ENCODE data around the gene NRF1.

Gene NRF1

GRCh38 chr7:129771201-129771927 is 159.8 kb downstream of the NRF1 start:
- DNase-seq (ENCODE audit: low read depth): peak; percentile 83

DNA sequence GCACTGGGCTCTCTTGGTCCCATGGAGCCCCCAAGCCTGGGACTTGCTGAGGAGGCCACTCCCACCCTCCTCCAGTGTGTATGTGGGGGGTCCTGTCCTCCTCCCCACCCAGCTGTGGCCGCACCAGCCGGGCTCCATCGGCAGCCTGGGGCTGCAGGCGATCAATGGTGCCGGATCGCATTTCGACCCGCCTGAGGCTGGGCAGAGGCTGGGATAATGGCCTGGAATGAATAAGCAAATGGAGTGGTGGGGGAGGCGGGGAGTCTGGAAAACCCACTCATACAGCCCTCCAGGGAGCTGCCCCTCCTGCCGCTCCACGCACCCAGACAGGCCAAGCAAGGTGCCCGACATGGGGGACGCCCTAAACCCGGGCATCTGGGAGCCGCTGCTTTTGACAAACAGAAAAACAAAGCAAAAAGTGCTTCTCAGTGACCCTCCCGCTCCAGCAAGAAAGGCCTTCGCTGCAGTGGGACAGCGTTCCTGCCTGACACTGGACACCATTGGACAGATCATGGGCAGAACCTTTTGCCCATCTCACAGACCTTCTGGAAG is 160.5 kb downstream of the NRF1 start:
- DNase-seq (ENCODE audit: low read depth): no peak

DNA sequence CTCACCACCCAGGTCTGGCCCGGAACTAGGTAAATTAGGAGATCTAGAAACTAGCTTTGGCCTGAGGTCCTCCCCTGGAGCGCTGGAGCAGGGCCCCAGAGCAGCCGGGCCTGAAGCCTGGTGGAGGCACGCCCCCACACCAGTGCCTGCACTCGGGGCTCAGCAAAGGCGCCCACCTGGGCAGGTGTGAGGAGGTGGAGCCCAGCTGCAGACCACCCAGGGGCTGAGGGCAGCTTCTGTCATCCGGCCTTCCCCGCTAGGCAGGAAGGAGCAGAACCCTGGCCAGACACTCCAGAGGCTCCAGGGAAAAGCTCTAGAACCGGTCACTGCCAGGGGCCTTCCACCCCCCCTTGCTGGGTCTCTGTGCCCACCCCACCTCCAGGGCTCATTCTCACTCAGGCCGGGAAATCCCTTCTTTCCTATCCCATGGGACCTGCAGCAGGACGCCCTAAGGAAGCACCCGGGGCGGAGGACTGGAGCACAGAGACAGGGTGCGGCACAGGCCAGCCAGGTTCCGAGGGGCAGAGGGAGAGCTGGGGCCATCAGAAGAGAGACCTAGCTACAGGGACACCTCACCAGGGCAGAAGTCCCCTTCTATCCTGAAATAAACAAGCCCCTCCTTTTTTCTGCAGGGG is 161.2 kb downstream of the NRF1 start:
- no peak for DNase-seq (ENCODE audit: low read depth)

DNA sequence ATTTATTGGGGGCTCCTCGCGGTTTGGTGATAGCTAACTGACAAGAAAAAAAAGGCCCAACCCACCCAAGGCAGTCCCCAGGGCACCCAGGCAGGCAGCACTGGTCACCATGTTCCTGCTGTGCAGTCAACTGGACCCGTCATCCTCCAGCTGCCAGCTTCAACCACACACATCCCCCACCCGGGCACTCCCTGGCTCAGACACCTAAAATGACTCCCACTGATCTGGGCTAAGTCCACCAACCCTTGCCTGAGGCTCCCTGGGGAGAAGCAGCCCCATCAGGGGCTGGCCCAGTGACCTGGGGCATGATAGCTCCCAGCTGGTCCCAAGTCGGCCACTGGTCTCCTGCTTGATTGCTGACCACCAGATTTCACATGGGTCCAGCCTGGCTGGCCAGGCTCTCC is 161.8 kb downstream of the NRF1 start:
- DNase-seq (ENCODE audit: low read depth): no peak

- DNase-seq (ENCODE audit: low read depth): no peak
These were observed 162.4 kb downstream of the NRF1 start for GRCh38 chr7:129773871-129774270.

GRCh38 chr7:129774359-129774758 is 162.8 kb downstream of the NRF1 start:
- DNase-seq (ENCODE audit: low read depth): no peak

DNA sequence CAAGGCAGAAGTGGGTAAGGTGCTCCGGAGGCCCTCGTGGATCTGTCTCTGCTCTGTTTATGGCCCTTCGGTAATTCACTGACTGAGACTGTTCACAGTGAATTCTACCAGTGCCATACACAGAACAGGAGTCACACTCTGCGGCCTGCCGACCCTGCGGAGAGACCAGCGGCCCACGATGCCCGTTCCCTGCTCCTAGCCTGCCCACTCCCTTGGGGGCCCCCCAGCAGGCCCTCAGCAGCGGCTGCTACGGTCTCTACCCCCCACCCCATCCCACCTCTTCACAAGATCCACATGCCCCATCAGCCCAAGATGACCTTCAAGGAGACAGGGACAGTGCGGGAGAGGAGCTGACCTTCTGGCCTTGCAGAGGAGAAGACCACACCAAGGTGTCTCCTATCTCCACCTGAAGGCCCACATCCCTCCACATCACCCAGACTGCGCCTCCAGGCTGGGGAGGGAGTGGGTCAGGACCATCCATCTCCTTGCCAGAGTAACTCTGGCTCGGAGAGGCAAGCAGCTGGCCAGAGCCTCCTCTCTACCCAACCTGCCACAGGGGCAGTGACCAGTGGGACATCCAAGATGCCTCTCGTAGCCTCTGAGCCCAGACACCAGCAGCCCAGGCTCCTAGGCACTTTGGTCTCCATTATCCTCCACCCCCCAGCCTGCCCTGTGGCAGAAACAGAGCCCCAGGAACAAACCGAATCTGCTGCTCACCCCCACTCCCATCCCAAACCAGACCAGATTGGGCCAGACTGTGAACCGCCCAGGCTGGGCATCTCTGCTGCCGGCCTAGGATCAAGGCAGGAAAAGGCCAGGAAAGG is 163.6 kb downstream of the NRF1 start:
- no peak for DNase-seq (ENCODE audit: low read depth)

DNA sequence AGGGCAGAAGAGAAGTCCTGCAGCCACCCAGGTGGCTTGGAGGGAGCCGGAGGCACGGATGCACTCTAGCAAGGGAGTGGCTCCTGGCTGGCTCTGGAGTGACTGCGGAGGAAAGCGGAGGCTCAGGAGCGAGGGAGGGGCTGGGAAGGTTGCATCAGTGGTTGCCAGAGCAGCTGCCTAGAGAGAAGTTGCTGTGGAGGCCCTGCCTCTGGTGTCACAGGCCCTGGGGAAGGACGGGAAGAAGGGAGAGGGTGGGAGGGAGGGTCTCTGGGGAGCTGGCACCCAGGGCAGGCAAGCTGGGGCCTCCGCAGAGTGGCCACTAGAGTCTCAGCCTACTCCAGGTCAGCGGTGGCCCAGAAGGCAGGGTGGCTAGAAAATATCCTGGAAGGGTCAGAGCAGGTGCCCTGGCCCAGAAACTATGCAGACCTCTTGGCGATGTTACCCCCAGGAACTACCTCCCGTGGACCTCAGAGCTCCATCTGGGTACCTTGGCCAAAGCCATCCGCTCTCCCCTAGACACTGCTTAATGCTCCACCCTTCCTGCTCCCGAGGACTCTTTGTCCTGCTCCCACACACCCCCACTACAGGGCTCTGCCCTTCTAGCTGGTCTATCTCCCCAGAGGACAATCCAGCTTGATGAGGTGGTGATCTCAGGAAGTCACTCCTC is 164.3 kb downstream of the NRF1 start:
- no peak for DNase-seq (ENCODE audit: low read depth)

- no peak for DNase-seq (ENCODE audit: low read depth)
These were observed 164.8 kb downstream of the NRF1 start for GRCh38 chr7:129776362-129776722.

DNA sequence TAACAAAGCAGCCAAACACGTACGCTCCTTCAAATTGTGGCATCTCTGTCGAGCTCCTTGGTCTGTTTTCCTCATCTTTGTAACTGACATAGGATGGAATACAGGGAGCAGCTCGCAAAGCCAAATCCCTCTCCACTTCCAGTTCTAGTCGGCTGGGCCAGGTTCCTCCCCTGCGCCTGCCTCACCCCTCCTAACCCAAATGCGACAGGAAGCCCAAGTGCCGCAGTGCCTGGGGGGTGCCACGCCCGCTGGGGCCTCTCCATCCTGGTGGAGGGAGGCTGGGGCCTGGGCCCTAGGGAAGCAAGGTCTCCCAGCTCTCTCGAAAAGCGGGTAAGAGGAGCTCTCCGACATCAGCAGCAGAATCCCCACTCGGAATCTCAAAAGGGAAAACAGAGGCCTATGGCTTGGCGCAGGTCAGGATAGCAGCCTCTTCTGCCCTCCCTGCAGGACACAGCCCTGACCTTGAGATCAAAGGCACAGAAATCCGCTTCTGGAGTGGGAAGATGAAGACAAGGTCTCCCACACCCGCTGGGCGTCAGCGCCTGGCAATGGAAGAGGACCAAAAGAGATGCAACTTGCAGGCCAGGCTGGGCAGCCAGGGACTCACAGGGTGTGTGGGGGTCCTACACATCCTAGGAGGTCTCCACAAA is 165.8 kb downstream of the NRF1 start:
- no peak for DNase-seq (ENCODE audit: low read depth)

DNA sequence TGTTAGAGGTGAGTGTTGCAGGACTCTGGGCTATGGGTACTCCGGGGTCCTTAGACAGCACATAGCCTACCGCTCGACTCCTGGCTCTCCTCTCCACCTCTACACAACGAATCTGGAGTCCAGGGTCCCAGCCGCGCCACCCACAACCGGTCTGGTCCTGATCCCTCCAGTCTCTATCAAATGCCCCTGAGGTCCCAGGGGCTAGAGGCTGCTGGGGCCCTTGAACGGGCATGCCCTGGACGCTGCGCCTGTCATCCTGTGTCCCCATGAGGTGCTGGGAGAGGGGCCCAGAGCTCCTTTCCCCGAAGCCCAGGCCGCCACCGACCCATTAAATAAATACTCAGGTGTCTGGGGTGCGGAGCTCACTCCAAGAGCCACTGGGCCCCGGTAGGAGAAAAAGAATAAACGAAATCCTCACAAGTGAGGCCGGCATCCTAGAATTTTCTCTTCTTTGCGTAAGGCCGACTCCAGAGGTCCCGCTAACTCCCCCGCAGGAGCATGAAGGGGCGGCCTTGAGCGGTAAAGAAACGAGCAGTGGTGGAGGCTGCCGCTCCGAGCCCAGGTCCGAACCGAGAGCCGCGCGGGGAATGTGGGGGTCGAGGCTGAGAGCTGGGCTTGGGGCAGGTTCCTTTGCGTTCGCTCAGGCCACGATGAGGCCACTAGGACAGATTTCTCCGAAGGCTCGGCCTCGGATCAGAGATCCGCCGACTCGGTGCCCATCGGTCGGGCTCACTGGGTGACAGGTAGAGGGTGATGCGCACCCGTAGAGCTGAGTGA is 166.7 kb downstream of the NRF1 start:
- DNase-seq (ENCODE audit: low read depth): no peak

- no peak for DNase-seq (ENCODE audit: low read depth)
These were observed 167.5 kb downstream of the NRF1 start for GRCh38 chr7:129778770-129779601.

DNA sequence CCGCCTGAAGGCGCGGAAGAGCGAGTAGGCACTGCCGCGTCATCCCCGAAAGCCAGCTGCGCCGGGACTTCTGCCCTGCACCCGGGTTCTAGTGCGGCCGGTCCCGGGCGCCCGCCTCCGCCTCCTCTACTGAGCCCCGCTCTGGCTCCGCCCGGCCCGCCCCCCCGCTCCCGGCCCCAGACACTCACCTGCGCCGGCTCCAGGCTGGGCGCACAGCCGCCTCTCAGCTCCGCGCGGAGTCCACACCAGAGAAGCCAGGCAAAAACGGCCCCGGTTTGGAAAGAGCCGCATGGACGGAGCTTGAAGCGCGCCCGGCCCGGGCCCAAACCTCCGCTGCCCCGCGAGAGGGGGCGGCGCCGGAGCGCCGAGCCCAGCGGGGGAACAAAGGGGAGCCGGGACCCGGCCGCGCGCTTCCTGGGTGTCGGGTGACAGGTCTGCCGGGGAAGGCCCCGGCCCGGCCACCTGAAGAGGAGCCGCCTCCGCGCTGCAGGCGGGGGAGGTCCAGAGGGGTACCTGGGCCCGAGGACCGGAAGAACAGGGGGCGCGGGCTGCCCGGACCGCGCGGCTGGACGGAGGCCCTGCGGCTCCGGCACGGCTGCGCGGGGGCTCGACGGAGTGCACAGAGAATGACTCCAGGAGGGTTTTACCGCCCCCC is 168.2 kb downstream of the NRF1 start:
- no peak for DNase-seq (ENCODE audit: low read depth)

GRCh38 chr7:129780257-129780973 is 168.9 kb downstream of the NRF1 start:
- DNase-seq (ENCODE audit: low read depth): no peak

DNA sequence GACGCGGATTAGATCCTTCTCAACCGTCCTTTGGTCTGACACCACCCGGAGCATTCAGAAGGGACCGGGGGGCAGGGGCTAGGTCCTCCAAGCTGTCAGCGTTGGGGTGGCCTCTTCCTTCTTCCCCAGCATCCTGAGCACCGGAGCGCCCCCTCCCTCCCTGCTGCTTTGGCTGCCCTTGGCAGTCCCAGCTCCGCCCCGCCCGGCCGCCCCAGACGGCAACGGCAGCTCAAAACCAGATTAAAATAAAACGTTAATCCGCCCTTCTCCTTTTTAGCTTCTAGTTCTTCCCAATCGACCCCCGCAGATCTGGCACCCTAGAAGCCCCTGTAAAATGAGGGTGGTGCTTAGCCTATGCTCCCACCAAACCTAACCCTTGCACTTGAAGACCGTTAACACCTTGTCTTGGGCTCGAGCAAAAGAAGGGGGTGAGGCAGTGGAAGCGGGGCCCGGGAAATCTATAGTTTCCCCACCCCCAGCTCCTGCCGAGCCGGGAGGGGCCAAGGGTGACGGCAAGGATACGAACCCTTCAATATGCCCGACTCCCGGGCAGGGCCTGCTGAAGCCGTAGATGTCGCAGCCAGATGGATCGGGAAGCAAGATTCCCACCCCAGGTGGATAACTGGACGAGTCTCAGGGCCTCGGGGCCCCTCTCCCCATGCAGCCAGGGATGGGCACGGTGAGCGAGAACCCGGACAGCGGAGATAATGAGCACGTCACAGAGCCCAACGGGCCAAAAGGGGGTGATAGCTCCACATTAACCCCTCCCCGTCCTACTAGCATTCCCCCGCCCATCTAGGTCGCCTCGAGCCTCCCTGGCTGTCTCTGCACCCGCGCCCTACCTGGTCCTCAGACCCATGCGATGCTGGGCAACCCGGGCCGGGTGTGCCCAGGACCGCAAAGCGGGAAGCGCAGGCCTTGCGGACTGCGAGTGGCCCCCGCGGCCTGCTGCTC is 169.7 kb downstream of the NRF1 start:
- no peak for DNase-seq (ENCODE audit: low read depth)

DNA sequence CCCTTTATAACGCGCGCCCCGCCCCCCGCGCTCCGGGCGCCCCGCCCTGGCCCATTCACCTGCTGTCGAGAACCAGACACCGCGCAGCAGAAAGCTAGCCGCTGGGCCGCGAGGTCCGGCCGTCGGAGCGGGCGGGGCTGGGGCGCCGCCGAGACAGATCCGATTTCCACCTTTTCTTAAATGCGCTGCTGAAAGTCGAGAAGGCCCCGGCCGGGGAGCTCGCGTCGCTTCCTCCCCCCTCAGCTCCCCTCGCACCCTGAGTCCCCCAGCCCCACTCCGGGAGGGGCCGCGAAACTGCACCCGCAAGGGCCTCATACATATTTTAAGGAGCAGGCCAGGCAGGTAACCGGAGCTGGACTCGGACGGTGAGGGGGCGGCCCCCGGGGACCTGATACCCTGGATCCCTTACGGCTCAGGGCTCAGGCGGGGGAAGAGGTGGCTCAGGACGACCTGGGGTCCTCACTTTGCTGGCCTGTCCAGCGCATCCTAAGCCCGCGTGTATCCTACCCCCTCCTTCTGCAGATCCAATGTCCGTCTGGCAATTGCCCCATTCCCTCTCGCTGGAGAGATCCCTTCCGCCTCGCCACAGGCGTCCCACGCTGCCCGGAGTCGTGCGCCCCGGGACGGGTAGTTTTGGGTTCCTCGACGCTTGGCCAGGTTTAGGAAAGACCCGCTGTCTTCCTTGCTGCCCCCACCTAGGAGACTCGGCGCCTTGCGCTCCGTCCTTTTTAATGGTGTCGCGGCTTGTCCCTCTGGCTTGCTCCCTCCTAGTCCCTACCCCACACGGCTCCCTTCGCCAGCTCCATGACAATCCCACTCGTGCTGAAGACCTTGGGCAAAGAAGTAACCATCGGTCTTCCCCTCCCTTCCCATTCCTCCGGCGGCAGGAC is 170.7 kb downstream of the NRF1 start:
- no peak for DNase-seq (ENCODE audit: low read depth)
